ENCODE results near the gene OR6C6. TPM values are rescaled to one million over a fixed set of nuclear protein-coding genes. Genes with fewer than 3 reads are reported as not detected.

The OR6C6 gene
- total RNA-seq, 1 donor from 2014 or later, result not detected

GRCh38 chr12:55280991-55281390 lies 15.4 kb downstream of the OR6C6 start:
- DNase-seq (ENCODE audit: low read depth), result no peak
- no peak overlapping the region for H3K4me3 ChIP-seq (ENCODE audit: low read depth, low read length)
- TF ChIP-seq CTCF (conservative IDR thresholded peaks at IDR 0.05; ENCODE audit: low read depth, low read length), result no peak

- H3K4me3 ChIP-seq (ENCODE audit: low read depth, low read length), result no peak overlapping the region
- DNase-seq (ENCODE audit: low read depth), result no peak
- TF ChIP-seq CTCF (conservative IDR thresholded peaks at IDR 0.05; ENCODE audit: low read depth, low read length), result no peak
Observed at GRCh38 chr12:55258303-55258702, 38.1 kb downstream of the OR6C6 start.

DNA sequence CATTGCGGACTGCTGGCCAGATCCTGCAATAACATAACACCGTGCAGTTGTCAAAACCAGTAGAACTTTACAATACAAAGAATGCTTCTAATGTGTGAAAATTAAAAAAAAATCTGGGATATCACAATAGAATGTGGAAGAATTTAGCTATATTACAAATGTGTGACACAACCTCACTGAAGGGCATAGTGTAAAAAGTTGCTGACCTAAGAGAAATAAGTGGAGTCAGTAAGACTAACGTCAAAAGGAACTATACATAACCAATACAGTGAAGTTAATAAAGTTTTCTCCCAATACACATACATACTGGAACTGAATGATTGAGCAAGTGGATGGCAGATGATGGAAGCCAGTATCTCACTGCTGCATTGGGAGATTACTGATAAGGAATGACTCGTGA lies 39.5 kb downstream of the OR6C6 start:
- H3K4me3 ChIP-seq (ENCODE audit: low read depth, low read length), result no peak overlapping the region
- TF ChIP-seq CTCF (conservative IDR thresholded peaks at IDR 0.05; ENCODE audit: low read depth, low read length), result no peak

GRCh38 chr12:55253281-55253680 lies 43.1 kb downstream of the OR6C6 start:
- DNase-seq (ENCODE audit: low read depth), result no peak
- no peak for TF ChIP-seq CTCF (conservative IDR thresholded peaks at IDR 0.05; ENCODE audit: low read depth, low read length)
- H3K4me3 ChIP-seq (ENCODE audit: low read depth, low read length), result no peak overlapping the region

More for the DNA sequence above, 39.5 kb downstream of the OR6C6 start:
- DNase-seq (ENCODE audit: low read depth), result no peak

DNA sequence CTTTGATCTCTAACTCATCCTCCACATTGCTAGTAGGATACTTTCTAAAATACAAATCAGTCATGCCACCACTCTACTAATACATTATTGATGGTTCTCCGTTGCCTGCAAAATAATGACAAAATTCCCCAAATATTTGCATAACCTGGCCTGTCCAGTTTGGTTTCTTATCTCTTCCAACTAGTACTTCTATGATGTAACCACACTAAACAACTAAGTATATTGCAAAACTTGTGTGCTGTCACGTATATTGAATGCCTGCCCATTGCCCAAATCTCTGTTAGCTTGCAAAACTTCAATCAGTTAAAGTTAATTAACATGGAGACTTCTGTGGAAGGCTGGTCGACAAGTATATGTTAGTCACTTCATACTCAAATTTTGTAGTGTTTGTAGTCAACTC lies 45.4 kb downstream of the OR6C6 start:
- TF ChIP-seq CTCF (conservative IDR thresholded peaks at IDR 0.05; ENCODE audit: low read depth, low read length), result no peak
- H3K4me3 ChIP-seq (ENCODE audit: low read depth, low read length), result no peak overlapping the region
- DNase-seq (ENCODE audit: low read depth), result no peak

- TF ChIP-seq CTCF (conservative IDR thresholded peaks at IDR 0.05; ENCODE audit: low read depth, low read length), result no peak
- no peak overlapping the region for H3K4me3 ChIP-seq (ENCODE audit: low read depth, low read length)
Observed at GRCh38 chr12:55246159-55246558, 50.2 kb downstream of the OR6C6 start.

DNA sequence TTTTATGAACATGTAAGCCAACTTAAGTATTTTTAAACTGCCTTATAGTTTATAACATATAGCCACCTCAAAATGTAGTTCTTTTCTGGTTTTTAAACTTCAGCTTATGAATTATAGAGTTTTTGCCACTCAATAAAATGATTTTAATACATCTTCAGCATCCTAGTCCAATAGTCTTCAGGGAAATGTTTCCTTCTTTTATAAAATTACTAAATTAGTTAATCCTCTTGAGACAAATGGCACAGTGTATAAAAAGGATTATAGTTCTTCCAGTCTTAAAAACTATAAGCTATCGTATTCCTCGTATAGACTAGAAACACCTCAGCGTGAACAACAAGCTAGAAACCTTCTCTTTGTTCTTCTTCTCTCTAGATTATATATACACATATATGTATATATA lies 52.1 kb downstream of the OR6C6 start, which contains the start of gene OR6C74:
Gene OR6C74, plus strand, starts transcription at position 301 of the 400 bp plus-strand sequence. CDS start 2,679 bp downstream, outside the sequence.
- no peak for TF ChIP-seq CTCF (conservative IDR thresholded peaks at IDR 0.05; ENCODE audit: low read depth, low read length)
- H3K4me3 ChIP-seq (ENCODE audit: low read depth, low read length), result no peak within 1 kb of the TSS

More at GRCh38 chr12:55246159-55246558, 50.2 kb downstream of the OR6C6 start:
- no peak for DNase-seq (ENCODE audit: low read depth)

More for the DNA sequence above, 52.1 kb downstream of the OR6C6 start, which contains the start of gene OR6C74:
- no peak for DNase-seq (ENCODE audit: low read depth)

All from epithelial cell of proximal tubule (primary cell).